HepG2 (cell line): Measurements from ENCODE around the gene RANBP3. TPM values are rescaled to one million over a fixed set of nuclear protein-coding genes. Genes with fewer than 3 reads are reported as not detected.
A peak's percentile ranks its signal among the peaks of the same experiment; 100 is the strongest.

Experiments
- CBFB ChIP-seq: sonication (generic); formaldehyde crosslinking; IDR thresholded peaks from 2 replicates; pipeline ENCODE4 v1.4.0; 2020; ENCODE audit warnings: missing genetic modification reagents
- EHMT2 ChIP-seq: fragments of 200-600 bp; sonication (generic); IDR thresholded peaks from 2 replicates; pipeline ENCODE4 v1.7.0; 2017; ENCODE audit warnings: antibody characterized with exemption, low read depth, low read length, borderline replicate concordance
- FOSL2 ChIP-seq: sonication (generic); formaldehyde crosslinking; IDR thresholded peaks from 2 replicates; pipeline ENCODE4 v1.4.0; 2020; ENCODE audit warnings: missing genetic modification reagents
- FOXA1 ChIP-seq, 2 experiments: fragments of 450-650 bp in 1 of 2; sonication (generic) in 1 of 2; formaldehyde crosslinking in 1 of 2; IDR thresholded peaks; 2 replicates each; pipeline versions ENCODE4 v1.4.0 to v1.6.1; 2016 to 2020; ENCODE audit warnings: missing genetic modification reagents in 1 of 2
- HCFC1 ChIP-seq: fragments of 150-350 bp; IDR thresholded peaks from 2 replicates; pipeline ENCODE4 v1.6.1; 2014; ENCODE audit warnings: low read depth, low read length
- JUND ChIP-seq: sonication (generic); formaldehyde crosslinking; IDR thresholded peaks from 2 replicates; pipeline ENCODE4 v1.8.0; 2022; ENCODE audit warnings: mild to moderate bottlenecking, missing genetic modification reagents
- MATR3 ChIP-seq: sonication (generic); formaldehyde crosslinking; IDR thresholded peaks from 2 replicates; pipeline ENCODE4 v1.4.0; 2020; ENCODE audit warnings: missing genetic modification reagents
- MEIS2 ChIP-seq: sonication (generic); formaldehyde crosslinking; IDR thresholded peaks from 2 replicates; pipeline ENCODE4 v1.9.0; 2021; ENCODE audit warnings: mild to moderate bottlenecking, missing genetic modification reagents
- NFKB2 ChIP-seq: sonication (generic); formaldehyde crosslinking; IDR thresholded peaks from 2 replicates; pipeline ENCODE4 v1.4.0; 2020; ENCODE audit warnings: missing genetic modification reagents, borderline replicate concordance
- POLR2A ChIP-seq, 2 experiments: IDR thresholded peaks; 2 replicates each; pipeline ENCODE4 v1.6.1; 2011; ENCODE audit warnings: low read depth in 2 of 2, low read length in 2 of 2, mild to moderate bottlenecking in 1 of 2, moderate library complexity in 1 of 2; ENCODE audit not compliant: insufficient read depth in 1 of 2
- PRMT3 ChIP-seq: sonication (generic); formaldehyde crosslinking; IDR thresholded peaks from 2 replicates; pipeline ENCODE4 v1.8.1; 2022; ENCODE audit warnings: low read depth, mild to moderate bottlenecking, moderate library complexity, missing genetic modification reagents, borderline replicate concordance
- REPIN1 ChIP-seq: sonication (generic); formaldehyde crosslinking; IDR thresholded peaks from 2 replicates; pipeline ENCODE4 v1.8.0; 2022; ENCODE audit warnings: missing genetic modification reagents, low read depth, mild to moderate bottlenecking, borderline replicate concordance
- SMARCE1 ChIP-seq: fragments of 450-650 bp; IDR thresholded peaks from 2 replicates; pipeline ENCODE4 v1.6.1; 2017; ENCODE audit warnings: borderline replicate concordance
- SP4 ChIP-seq: sonication (generic); formaldehyde crosslinking; IDR thresholded peaks from 2 replicates; pipeline ENCODE4 v1.8.1; 2023; ENCODE audit warnings: mild to moderate bottlenecking, missing genetic modification reagents
- TAF1 ChIP-seq: sonication (generic); formaldehyde crosslinking; IDR thresholded peaks from 2 replicates; pipeline ENCODE4 v1.4.0; 2020; ENCODE audit warnings: missing genetic modification reagents
- THAP11 ChIP-seq: IDR thresholded peaks from 2 replicates; pipeline ENCODE4 v1.6.1; 2016; ENCODE audit warnings: missing biosample characterization, missing genetic modification reagents
- TOPORS ChIP-seq: sonication (generic); formaldehyde crosslinking; IDR thresholded peaks from 2 replicates; pipeline ENCODE4 v1.8.0; 2023; ENCODE audit warnings: mild to moderate bottlenecking, missing genetic modification reagents
- ZC3H4 ChIP-seq: sonication (generic); formaldehyde crosslinking; IDR thresholded peaks from 2 replicates; pipeline ENCODE4 v1.4.0; 2020; ENCODE audit warnings: missing genetic modification reagents, borderline replicate concordance
- ZNF160 ChIP-seq: sonication (generic); formaldehyde crosslinking; IDR thresholded peaks from 2 replicates; pipeline ENCODE4 v1.8.0; 2022; ENCODE audit warnings: mild to moderate bottlenecking, inconsistent platforms, missing genetic modification reagents
- ZNF292 ChIP-seq: sonication (generic); formaldehyde crosslinking; IDR thresholded peaks from 2 replicates; pipeline ENCODE4 v1.8.1; 2022; ENCODE audit warnings: mild to moderate bottlenecking, low read depth, missing genetic modification reagents, borderline replicate concordance
- ZNF30 ChIP-seq: sonication (generic); formaldehyde crosslinking; IDR thresholded peaks from 2 replicates; pipeline ENCODE4 v1.5.0; 2020; ENCODE audit warnings: mild to moderate bottlenecking, missing genetic modification reagents
- ZNF33A ChIP-seq: sonication (generic); formaldehyde crosslinking; IDR thresholded peaks from 2 replicates; pipeline ENCODE4 v1.5.1; 2020; ENCODE audit warnings: missing genetic modification reagents, mild to moderate bottlenecking, moderate library complexity, borderline replicate concordance
- ZNF546 ChIP-seq: sonication (generic); formaldehyde crosslinking; conservative IDR thresholded peaks from 2 replicates; pipeline ENCODE4 v1.8.1; 2023; ENCODE audit warnings: mild to moderate bottlenecking, missing genetic modification reagents
- ZNF614 ChIP-seq: IDR thresholded peaks from 2 replicates; pipeline ENCODE4 v1.6.1; 2018; ENCODE audit warnings: missing biosample characterization, missing genetic modification reagents, inconsistent platforms, borderline replicate concordance
- ZNF83 ChIP-seq: sonication (generic); formaldehyde crosslinking; IDR thresholded peaks from 2 replicates; pipeline ENCODE4 v1.4.0; 2020; ENCODE audit warnings: missing genetic modification reagents, mild to moderate bottlenecking, borderline replicate concordance
- polyA plus RNA-seq, 8 experiments: library from polyadenylated mRNA; depleted of rRNA in 3 of 8; stranded (reverse) in 7 of 8; unstranded in 1 of 8; fragments of >200 nt; fragmentation: Illumina TruSeq in 4 of 8; extraction: Trizol in 4 of 8; gene quantifications; 2 replicates each; pipeline versions ENCODE4 v1.2.1 to v1.2.3, GENCODE V29; 2011 to 2016; ENCODE audit warnings: low read depth in 4 of 8, missing spikeins in 1 of 8, mixed read lengths in 1 of 8; ENCODE audit not compliant: insufficient read depth in 1 of 8
- total RNA-seq, 5 experiments: library from RNA; depleted of rRNA; stranded (reverse); fragments of >200 nt; fragmentation: Illumina TruSeq; extraction: Trizol; gene quantifications; 2 replicates each; pipeline ENCODE4 v1.2.3, GENCODE V29; 2016; ENCODE audit warnings: low read depth in 1 of 5
- TF ChIP-seq, protein P1 (sequence below): sonication (generic); formaldehyde crosslinking; IDR thresholded peaks from 2 replicates; pipeline ENCODE4 v1.4.0; 2020; ENCODE audit warnings: missing genetic modification reagents
- TF ChIP-seq, protein P2 (sequence below): sonication (generic); formaldehyde crosslinking; IDR thresholded peaks from 2 replicates; pipeline ENCODE4 v1.4.0; 2020; ENCODE audit warnings: missing genetic modification reagents

Gene RANBP3
- total and polyA plus RNA-seq, 2 of the 13 experiments (the other 11 are each of a cell fraction or from before 2014, with no cell fraction given), result 39.5 to 149 TPM

DNA sequence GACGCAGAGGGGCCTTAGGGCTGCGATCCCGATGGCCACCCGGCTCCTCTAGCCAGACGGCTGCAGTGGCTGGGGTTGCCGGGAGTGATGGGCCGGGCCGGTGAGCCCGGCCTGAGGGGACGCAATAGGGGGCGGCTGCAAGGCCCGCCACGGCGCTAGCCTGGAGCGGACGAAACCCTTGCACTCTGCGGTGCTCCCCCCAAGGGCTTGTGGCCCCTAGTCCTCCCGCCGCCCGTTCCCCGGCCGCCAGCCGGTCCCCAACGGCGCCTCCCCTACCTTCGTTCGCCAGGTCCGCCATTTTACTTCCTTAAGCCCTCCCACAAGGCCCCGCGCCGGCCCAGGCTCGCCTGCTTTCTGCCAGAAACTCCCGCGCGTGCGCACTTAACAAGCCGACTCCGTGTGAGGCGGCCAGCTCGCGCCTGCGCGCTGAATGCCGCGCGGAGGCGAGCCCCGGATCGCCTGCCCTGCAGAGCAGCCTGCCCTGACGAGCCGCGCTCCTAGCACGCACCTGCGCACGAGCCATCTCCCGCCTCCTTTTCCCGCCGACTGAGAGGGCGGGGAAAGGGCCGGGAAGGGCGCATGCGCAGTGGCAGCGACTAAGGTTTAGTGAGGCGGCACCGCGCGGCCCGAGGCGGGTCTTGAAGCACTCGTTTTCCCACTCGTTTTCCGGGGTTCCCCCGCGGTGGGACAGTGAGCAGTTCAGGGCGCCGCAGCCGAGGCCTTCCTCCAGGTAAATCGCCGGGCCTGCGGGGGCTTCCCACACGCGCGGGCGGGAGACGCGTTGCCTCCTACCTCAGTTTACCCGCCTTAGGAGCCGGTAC is at the start of gene RANBP3 (continued):
- TF ChIP-seq MATR3 (CRISPR knock-in tag), result no peak
- TF ChIP-seq JUND, result peak; percentile 58
- peak; percentile 99 for TF ChIP-seq ZNF614 (CRISPR knock-in tag)
- TF ChIP-seq ZNF83 (CRISPR knock-in tag), result peak; percentile 100
- TF ChIP-seq, protein P1, sequence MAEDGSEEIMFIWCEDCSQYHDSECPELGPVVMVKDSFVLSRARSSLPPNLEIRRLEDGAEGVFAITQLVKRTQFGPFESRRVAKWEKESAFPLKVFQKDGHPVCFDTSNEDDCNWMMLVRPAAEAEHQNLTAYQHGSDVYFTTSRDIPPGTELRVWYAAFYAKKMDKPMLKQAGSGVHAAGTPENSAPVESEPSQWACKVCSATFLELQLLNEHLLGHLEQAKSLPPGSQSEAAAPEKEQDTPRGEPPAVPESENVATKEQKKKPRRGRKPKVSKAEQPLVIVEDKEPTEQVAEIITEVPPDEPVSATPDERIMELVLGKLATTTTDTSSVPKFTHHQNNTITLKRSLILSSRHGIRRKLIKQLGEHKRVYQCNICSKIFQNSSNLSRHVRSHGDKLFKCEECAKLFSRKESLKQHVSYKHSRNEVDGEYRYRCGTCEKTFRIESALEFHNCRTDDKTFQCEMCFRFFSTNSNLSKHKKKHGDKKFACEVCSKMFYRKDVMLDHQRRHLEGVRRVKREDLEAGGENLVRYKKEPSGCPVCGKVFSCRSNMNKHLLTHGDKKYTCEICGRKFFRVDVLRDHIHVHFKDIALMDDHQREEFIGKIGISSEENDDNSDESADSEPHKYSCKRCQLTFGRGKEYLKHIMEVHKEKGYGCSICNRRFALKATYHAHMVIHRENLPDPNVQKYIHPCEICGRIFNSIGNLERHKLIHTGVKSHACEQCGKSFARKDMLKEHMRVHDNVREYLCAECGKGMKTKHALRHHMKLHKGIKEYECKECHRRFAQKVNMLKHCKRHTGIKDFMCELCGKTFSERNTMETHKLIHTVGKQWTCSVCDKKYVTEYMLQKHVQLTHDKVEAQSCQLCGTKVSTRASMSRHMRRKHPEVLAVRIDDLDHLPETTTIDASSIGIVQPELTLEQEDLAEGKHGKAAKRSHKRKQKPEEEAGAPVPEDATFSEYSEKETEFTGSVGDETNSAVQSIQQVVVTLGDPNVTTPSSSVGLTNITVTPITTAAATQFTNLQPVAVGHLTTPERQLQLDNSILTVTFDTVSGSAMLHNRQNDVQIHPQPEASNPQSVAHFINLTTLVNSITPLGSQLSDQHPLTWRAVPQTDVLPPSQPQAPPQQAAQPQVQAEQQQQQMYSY, result peak; percentile 94
- TF ChIP-seq, protein P2, sequence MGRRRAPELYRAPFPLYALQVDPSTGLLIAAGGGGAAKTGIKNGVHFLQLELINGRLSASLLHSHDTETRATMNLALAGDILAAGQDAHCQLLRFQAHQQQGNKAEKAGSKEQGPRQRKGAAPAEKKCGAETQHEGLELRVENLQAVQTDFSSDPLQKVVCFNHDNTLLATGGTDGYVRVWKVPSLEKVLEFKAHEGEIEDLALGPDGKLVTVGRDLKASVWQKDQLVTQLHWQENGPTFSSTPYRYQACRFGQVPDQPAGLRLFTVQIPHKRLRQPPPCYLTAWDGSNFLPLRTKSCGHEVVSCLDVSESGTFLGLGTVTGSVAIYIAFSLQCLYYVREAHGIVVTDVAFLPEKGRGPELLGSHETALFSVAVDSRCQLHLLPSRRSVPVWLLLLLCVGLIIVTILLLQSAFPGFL (CRISPR knock-in tag), result peak; percentile 99
- peak; percentile 85; the same call in 1 of the 2 replicates for TF ChIP-seq CBFB (CRISPR knock-in tag)
- TF ChIP-seq HCFC1, result peak; percentile 24; the same call in 1 of the 2 replicates
- TF ChIP-seq ZNF160, result peak; percentile 99
- no peak for TF ChIP-seq EHMT2
- TF ChIP-seq FOXA1 (IDR thresholded peaks at IDR 0.05), result no peak
- peak; percentile 59 for TF ChIP-seq FOXA1 (CRISPR knock-in tag; IDR thresholded peaks at IDR 0.05)
- peak; percentile 100 for TF ChIP-seq PRMT3 (CRISPR knock-in tag)
- TF ChIP-seq TAF1 (CRISPR knock-in tag), result peak; percentile 99
- TF ChIP-seq THAP11, result peak; percentile 86
- TF ChIP-seq TOPORS (CRISPR knock-in tag), result peak; percentile 99
- TF ChIP-seq SP4 (CRISPR knock-in tag), result peak; percentile 99
- TF ChIP-seq ZNF33A (CRISPR knock-in tag), result peak; percentile 99
- TF ChIP-seq ZC3H4 (CRISPR knock-in tag), result no peak
- peak; percentile 100 for TF ChIP-seq NFKB2 (CRISPR knock-in tag)
- TF ChIP-seq REPIN1, result peak; percentile 99
- TF ChIP-seq FOSL2 (CRISPR knock-in tag), result peak; percentile 78
- peak; percentile 100 for TF ChIP-seq ZNF30 (CRISPR knock-in tag)
- peak; percentile 72; the same call in 1 of the 2 replicates for TF ChIP-seq ZNF292
- TF ChIP-seq MEIS2 (CRISPR knock-in tag), result peak; percentile 100
- peak; percentile 51 to 70 for TF ChIP-seq POLR2A (IDR thresholded peaks at IDR 0.05; ENCODE audit: insufficient read depth in 1 of 2, low read depth in 2 of 2, low read length in 2 of 2)
- peak; percentile 100 for TF ChIP-seq ZNF546 (CRISPR knock-in tag)
- TF ChIP-seq SMARCE1, result no peak
